WTC11 (cell line): ENCODE measurements around the gene AMMECR1.
"Not testable (repeated sequence)": the region's sequence is repeated elsewhere in the genome, so short reads cannot be mapped to it uniquely, and the experiment has no call there.

Experiments
- ATF1 ChIP-seq: sonication (generic); formaldehyde crosslinking; IDR thresholded peaks from 2 replicates; pipeline ENCODE4 v1.8.1; 2023; ENCODE audit warnings: mild to moderate bottlenecking, moderate library complexity, missing genetic modification reagents
- NR2C2 ChIP-seq: sonication (generic); formaldehyde crosslinking; IDR thresholded peaks from 2 replicates; pipeline ENCODE4 v1.8.0; 2022; ENCODE audit warnings: mild to moderate bottlenecking, missing genetic modification reagents
- RORB ChIP-seq: fragments of 250-450 bp; sonication (Bioruptor Pico); IDR thresholded peaks from 2 replicates; pipeline ENCODE4 v1.9.0; 2021; ENCODE audit warnings: mild to moderate bottlenecking
- TEAD1 ChIP-seq: sonication (generic); formaldehyde crosslinking; IDR thresholded peaks from 2 replicates; pipeline ENCODE4 v1.8.0; 2022; ENCODE audit warnings: mild to moderate bottlenecking, missing genetic modification reagents
- TF ChIP-seq, protein P1 (sequence below): sonication (generic); formaldehyde crosslinking; conservative IDR thresholded peaks from 2 replicates; pipeline ENCODE4 v1.8.1; 2022; ENCODE audit warnings: mild to moderate bottlenecking, missing genetic modification reagents
- TF ChIP-seq, protein P2 (sequence below): fragments of 250-450 bp; sonication (Bioruptor Pico); conservative IDR thresholded peaks from 2 replicates; pipeline ENCODE4 v1.9.0; 2021; ENCODE audit warnings: mild to moderate bottlenecking
- TF ChIP-seq, protein P3 (sequence below): fragments of 200-600 bp; IDR thresholded peaks from 2 replicates; pipeline ENCODE4 v1.8.0; 2022; ENCODE audit warnings: antibody characterized with exemption
- TF ChIP-seq, protein P4 (sequence below): sonication (generic); formaldehyde crosslinking; IDR thresholded peaks from 2 replicates; pipeline ENCODE4 v1.8.0; 2022; ENCODE audit warnings: mild to moderate bottlenecking, missing genetic modification reagents

DNA sequence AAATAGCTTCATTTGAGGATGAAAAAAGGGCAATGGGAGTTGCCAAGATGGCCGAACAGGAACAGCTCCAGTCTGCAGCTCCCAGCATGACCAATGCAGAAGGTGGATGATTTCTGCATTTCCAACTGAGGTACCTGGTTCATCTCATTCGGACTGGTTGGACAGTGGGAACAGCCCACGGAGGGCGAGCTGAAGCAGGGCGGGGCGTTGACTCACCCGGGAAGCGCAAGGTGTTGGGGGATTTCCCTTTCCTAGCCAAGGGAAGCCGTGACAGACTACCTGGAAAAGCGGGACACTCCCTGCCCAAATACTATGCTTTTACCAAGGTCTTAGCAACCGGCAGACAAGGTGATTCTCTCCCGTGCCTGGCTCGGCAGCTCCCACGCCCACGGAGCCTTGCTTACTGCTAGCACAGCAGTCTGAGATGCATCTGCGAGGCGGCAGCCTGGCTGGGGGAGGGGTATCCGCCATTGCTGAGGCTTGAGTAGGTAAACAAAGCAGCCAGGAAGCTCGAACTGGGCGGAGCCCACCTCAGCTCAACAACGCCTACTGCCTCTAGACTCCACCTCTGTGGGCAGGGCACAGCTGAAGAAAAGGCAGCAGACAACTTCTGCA lies 88.3 kb downstream of the AMMECR1 start:
- not testable (repeated sequence) for TF ChIP-seq ATF1 (CRISPR knock-in tag); RORB; NR2C2 (CRISPR knock-in tag); TEAD1 (CRISPR knock-in tag)
- TF ChIP-seq, protein P1, sequence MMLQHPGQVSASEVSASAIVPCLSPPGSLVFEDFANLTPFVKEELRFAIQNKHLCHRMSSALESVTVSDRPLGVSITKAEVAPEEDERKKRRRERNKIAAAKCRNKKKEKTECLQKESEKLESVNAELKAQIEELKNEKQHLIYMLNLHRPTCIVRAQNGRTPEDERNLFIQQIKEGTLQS (CRISPR knock-in tag): not testable (repeated sequence)
- TF ChIP-seq, protein P2, sequence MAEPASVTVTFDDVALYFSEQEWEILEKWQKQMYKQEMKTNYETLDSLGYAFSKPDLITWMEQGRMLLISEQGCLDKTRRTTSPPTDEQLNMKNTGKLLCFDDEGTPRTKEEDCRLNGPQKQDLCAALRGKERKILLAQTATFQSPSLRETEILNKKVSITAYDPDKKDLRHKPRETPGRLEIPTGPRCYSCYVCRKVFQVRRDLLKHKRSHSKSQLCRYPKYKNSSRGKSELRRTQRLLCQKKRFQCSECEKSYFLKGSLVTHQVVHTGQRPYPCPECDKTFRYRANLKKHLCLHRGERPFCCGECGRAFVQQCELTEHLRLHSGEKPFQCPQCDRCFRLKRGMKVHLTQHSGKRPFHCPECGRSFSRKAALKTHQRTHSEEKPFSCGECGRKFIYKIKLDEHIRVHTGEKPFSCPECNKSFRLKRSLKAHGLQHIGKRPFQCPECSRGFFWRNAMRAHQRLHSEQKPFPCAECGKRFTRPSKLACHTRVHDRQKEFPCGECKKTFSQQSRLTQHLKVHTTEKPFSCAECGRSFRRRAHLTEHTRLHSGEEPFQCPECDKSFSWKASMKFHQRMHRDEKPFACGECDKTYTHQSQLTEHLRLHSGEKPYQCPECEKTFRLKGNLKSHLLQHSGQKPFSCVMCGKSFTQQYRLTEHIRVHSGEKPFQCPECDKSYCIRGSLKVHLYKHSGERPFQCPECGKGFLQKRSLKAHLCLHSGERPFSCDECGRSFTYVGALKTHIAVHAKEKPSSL (CRISPR knock-in tag): not testable (repeated sequence)
- TF ChIP-seq, protein P3, sequence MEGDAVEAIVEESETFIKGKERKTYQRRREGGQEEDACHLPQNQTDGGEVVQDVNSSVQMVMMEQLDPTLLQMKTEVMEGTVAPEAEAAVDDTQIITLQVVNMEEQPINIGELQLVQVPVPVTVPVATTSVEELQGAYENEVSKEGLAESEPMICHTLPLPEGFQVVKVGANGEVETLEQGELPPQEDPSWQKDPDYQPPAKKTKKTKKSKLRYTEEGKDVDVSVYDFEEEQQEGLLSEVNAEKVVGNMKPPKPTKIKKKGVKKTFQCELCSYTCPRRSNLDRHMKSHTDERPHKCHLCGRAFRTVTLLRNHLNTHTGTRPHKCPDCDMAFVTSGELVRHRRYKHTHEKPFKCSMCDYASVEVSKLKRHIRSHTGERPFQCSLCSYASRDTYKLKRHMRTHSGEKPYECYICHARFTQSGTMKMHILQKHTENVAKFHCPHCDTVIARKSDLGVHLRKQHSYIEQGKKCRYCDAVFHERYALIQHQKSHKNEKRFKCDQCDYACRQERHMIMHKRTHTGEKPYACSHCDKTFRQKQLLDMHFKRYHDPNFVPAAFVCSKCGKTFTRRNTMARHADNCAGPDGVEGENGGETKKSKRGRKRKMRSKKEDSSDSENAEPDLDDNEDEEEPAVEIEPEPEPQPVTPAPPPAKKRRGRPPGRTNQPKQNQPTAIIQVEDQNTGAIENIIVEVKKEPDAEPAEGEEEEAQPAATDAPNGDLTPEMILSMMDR: not testable (repeated sequence)
- TF ChIP-seq, protein P4, sequence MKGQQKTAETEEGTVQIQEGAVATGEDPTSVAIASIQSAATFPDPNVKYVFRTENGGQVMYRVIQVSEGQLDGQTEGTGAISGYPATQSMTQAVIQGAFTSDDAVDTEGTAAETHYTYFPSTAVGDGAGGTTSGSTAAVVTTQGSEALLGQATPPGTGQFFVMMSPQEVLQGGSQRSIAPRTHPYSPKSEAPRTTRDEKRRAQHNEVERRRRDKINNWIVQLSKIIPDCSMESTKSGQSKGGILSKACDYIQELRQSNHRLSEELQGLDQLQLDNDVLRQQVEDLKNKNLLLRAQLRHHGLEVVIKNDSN (CRISPR knock-in tag): not testable (repeated sequence)
